ENCODE data around the gene LINC01488.

The LINC01488 gene

GRCh38 chr11:69479591-69480271 lies 1.7 kb upstream of the LINC01488 start:
- no peak for DNase-seq

GRCh38 chr11:69480547-69481392 lies 693 bp upstream of the LINC01488 start:
- DNase-seq: no peak

- no peak for DNase-seq
Measured at GRCh38 chr11:69482322-69482721, 859 bp downstream of the LINC01488 start.

- DNase-seq: no peak
Measured at GRCh38 chr11:69483170-69483569, 1.7 kb downstream of the LINC01488 start.

- no peak for DNase-seq
Measured at GRCh38 chr11:69483691-69484426, 2.4 kb downstream of the LINC01488 start.

GRCh38 chr11:69484427-69485259 lies 3.2 kb downstream of the LINC01488 start:
- no peak for DNase-seq

GRCh38 chr11:69485337-69486041 lies 4.0 kb downstream of the LINC01488 start:
- no peak for DNase-seq

GRCh38 chr11:69486056-69486772 lies 4.8 kb downstream of the LINC01488 start:
- no peak for DNase-seq

- DNase-seq: no peak
Measured at GRCh38 chr11:69486773-69487291, 5.4 kb downstream of the LINC01488 start.

GRCh38 chr11:69487391-69487790 lies 5.9 kb downstream of the LINC01488 start:
- DNase-seq: no peak

GRCh38 chr11:69487849-69488542 lies 6.5 kb downstream of the LINC01488 start:
- DNase-seq: no peak

- no peak for DNase-seq
Measured at GRCh38 chr11:69488543-69488940, 7.1 kb downstream of the LINC01488 start.

- DNase-seq: no peak
Measured at GRCh38 chr11:69489031-69489745, 7.7 kb downstream of the LINC01488 start.

GRCh38 chr11:69489746-69490365 lies 8.4 kb downstream of the LINC01488 start:
- DNase-seq: no peak

- DNase-seq: no peak
Measured at GRCh38 chr11:69490516-69490915, 9.1 kb downstream of the LINC01488 start.

- DNase-seq: no peak
Measured at GRCh38 chr11:69491071-69492031, 9.9 kb downstream of the LINC01488 start.

GRCh38 chr11:69492201-69492991 lies 10.9 kb downstream of the LINC01488 start:
- no peak for DNase-seq

Measured in suppressor macrophage (primary cell).